ENCODE measurements around the gene JPT2.

DNA sequence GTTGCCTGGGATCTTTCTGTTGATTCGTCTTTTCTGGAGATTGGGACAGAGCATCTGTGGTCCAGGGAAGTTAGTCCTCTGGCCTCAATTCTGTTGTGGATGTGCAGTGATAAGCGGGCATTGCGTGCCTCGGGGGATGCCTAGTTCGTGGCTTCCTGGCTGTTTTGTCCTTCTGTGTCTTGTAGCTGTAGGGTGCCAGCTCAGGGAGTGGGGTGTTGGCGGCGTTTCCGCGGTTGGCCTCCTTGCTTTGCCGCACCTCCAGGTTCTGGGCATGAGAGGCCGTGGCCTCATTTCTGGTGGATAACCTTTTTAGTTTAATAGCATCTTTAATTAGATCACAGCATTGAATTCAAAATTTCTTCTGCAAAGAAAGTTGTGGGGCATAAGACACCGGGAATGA is 1.4 kb upstream of the JPT2 start:
- no peak for TF ChIP-seq POLR2A (IDR thresholded peaks at IDR 0.05; ENCODE audit: low read depth, low read length)
- no peak for TF ChIP-seq SPI1 (IDR thresholded peaks at IDR 0.05; ENCODE audit: low read depth, low read length)
